ENCODE data around the gene SPRR2A. TPM values are rescaled to one million over a fixed set of nuclear protein-coding genes. Genes with fewer than 3 reads are reported as not detected.

SPRR2A gene
- polyA plus RNA-seq (2011; rRNA removed) (not detected in 2 replicates), polyA minus RNA-seq (2011; rRNA and poly(A)+ RNA removed) (not detected in 2 replicates)

- ChIA-PET CTCF (no interaction called here), POLR2A (no interaction called here)
- DNase-seq (ENCODE audit: low read depth, low spot score) = no peak
- no peak for TF ChIP-seq CTCF (IDR thresholded peaks at IDR 0.05; ENCODE audit: low read depth, low read length)
- Histone ChIP-seq H3K9me3 (ENCODE audit: control insufficient read depth, insufficient read depth, low read length) (no peaks in the 10 kb centered on the region), H3K4me3 (ENCODE audit: low read depth, low read length) (no peak within 1 kb of the TSS), H3K27ac (ENCODE audit: low read depth, low read length) (no peak within 1 kb of the TSS), H3K27me3 (ENCODE audit: control insufficient read depth, insufficient read depth, low read length) (no peaks in the 10 kb centered on the region)
These were observed at the start of gene SPRR2A for GRCh38 chr1:153057375-153057774. Gene SPRR2A, minus strand, starts transcription at chr1:153057512. Its CDS starts 777 bp downstream, at chr1:153056735.

- TF ChIP-seq CTCF (IDR thresholded peaks at IDR 0.05; ENCODE audit: low read depth, low read length) = no peak
- no peaks in the 10 kb centered on the region for H3K9me3 ChIP-seq (ENCODE audit: control insufficient read depth, insufficient read depth, low read length)
- POLR2A ChIA-PET = no interaction called here
- H3K27ac ChIP-seq (ENCODE audit: low read depth, low read length) = no peak overlapping the region
- no peak for DNase-seq (ENCODE audit: low read depth, low spot score)
- no peak overlapping the region for H3K4me3 ChIP-seq (ENCODE audit: low read depth, low read length)
- CTCF ChIA-PET = no interaction called here
- no peaks in the 10 kb centered on the region for H3K27me3 ChIP-seq (ENCODE audit: control insufficient read depth, insufficient read depth, low read length)
These were observed 42.9 kb upstream of the SPRR2A start for GRCh38 chr1:153100245-153100644.

- H3K4me3 ChIP-seq (ENCODE audit: low read depth, low read length) = no peak overlapping the region
- no peaks in the 10 kb centered on the region for H3K27me3 ChIP-seq (ENCODE audit: control insufficient read depth, insufficient read depth, low read length)
- no peak for DNase-seq (ENCODE audit: low read depth, low spot score)
- ChIA-PET CTCF (no interaction called here), POLR2A (no interaction called here)
- no peak overlapping the region for H3K27ac ChIP-seq (ENCODE audit: low read depth, low read length)
- H3K9me3 ChIP-seq (ENCODE audit: control insufficient read depth, insufficient read depth, low read length) = no peaks in the 10 kb centered on the region
- TF ChIP-seq CTCF (IDR thresholded peaks at IDR 0.05; ENCODE audit: low read depth, low read length) = no peak
These were observed 42.2 kb upstream of the SPRR2A start for GRCh38 chr1:153099461-153100045.

GRCh38 chr1:153095764-153096163 lies 38.5 kb upstream of the SPRR2A start:
- POLR2A ChIA-PET = no interaction called here
- CTCF ChIA-PET = no interaction called here
- no peak for DNase-seq (ENCODE audit: low read depth, low spot score)
- TF ChIP-seq CTCF (IDR thresholded peaks at IDR 0.05; ENCODE audit: low read depth, low read length) = no peak
- Histone ChIP-seq H3K9me3 (ENCODE audit: control insufficient read depth, insufficient read depth, low read length) (no peaks in the 10 kb centered on the region), H3K4me3 (ENCODE audit: low read depth, low read length) (no peak overlapping the region), H3K27ac (ENCODE audit: low read depth, low read length) (no peak overlapping the region), H3K27me3 (ENCODE audit: control insufficient read depth, insufficient read depth, low read length) (no peaks in the 10 kb centered on the region)

GRCh38 chr1:153094426-153094825 lies 37.1 kb upstream of the SPRR2A start, which contains the start of gene SPRR2E:
Gene SPRR2E, minus strand, starts transcription at chr1:153094526. Its CDS starts 775 bp downstream, at chr1:153093751.
- no peak for TF ChIP-seq CTCF (IDR thresholded peaks at IDR 0.05; ENCODE audit: low read depth, low read length)
- CTCF ChIA-PET = no interaction called here
- POLR2A ChIA-PET = no interaction called here
- Histone ChIP-seq H3K9me3 (ENCODE audit: control insufficient read depth, insufficient read depth, low read length) (no peaks in the 10 kb centered on the region), H3K4me3 (ENCODE audit: low read depth, low read length) (no peak within 1 kb of the TSS), H3K27me3 (ENCODE audit: control insufficient read depth, insufficient read depth, low read length) (no peaks in the 10 kb centered on the region), H3K27ac (ENCODE audit: low read depth, low read length) (no peak within 1 kb of the TSS)
- DNase-seq (ENCODE audit: low read depth, low spot score) = no peak
